Measurements from ENCODE around the gene MORF4L2.

MORF4L2 gene

DNA sequence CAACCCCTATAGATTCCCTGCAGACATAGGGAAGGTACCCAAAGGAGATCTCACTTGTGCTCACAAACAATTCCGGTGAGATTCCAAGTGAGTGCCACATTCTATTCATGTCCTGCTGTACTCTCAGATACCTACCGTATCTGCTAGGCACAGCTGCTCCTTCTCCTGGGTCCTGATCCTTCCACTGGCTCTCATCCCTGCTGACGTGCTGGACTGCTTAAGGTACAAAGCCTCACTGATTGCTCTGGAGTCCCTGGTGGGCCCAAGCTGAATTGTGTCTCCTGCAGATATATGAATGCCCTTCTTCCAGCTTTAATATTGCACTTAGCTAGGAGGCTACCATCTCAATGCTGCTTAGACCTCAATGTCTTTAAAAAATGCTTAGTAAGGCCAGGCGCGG, 55.4 kb downstream of the MORF4L2 start:
- DNase-seq = no peak

DNA sequence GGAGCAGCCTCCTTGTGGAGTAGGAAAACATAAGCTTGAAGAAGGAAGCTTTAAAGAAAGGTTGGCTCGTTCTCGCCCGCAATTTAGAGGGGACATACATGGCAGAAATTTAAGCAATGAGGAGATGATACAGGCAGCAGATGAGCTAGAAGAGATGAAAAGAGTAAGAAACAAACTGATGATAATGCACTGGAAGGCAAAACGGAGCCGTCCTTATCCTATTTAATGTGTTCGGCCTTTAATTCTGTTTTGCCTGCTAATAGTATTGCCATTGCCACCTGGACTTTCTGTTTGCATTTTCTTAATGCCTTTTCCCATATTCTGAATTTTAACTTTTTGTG, 56.4 kb downstream of the MORF4L2 start:
- no peak for DNase-seq

DNA sequence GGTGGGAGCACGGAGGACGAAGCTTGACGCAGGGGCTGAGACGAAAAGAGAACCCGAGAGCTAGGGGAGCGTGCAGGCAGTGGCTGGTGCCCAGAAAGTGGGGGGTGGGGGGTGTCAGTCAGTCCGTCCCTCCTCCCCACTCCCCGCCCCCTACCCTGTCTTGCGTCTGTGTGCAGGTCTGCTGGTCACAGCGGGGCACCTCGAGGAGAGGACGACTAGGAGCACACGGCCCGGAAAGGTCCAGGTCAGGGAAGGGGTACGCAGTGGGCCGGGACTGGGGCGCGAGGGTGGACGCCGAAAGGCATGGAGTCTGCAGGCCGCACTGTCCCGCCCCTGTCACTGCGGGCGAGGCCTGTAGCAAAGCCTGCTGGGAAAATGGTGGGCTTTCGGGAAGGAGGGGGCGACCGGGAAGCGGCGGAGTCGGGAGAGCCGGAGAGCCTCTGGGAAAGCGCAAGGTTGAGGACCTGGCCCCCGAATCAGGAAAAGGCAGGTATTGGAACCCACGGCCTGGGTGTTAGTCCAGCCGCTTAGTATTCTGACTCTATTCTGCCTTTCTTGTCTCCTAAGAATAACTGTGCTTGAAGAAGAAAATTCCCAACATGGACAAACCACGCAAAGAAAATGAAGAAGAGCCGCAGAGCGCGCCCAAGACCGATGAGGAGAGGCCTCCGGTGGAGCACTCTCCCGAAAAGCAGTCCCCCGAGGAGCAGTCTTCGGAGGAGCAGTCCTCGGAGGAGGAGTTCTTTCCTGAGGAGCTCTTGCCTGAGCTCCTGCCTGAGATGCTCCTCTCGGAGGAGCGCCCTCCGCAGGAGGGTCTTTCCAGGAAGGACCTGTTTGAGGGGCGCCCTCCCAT, 57.0 kb downstream of the MORF4L2 start:
- peak; percentile 41 for DNase-seq

DNA sequence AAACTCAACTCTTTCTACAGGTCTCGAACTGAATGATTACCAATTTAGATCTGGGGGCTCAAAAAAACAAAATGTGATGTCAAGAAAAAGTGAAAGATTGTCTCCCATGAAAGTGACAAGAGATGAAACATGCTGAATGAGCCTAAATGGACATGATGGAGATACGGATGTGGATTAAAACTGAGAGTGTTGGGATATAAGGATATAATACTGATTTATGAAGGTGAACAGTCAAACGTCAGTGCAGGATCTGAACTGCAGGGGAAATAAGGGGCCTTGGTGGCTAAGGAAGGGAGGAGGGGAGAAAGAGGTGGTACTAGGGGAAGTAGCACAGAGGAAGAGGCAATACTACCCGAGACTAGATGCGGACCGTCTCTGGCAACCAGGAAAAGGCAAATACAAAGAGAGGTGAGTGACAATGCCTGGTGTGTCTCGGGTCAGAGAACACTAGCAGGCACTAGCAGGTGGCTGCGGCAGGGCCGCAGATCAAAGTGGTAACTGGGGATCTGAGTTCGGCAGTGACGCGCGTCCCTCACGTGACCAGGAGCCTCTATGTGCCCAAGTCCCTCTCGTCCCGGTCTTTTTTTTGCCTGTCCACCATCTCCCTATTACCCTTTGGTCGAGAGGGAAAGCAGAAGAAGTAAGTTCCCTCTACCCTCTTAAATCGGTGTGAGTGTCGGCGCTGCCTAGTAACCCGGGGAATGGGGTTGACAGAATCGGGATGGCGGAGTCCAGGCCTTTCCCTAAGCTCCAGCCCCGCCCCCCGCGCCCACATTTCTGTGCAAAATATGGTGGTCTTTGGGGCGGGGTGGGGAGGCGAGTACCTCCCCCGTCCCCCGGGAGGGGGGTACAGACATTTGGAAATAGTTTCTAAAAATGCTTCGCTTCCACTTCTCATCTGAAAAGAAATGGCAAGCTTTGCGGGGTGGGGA, 57.8 kb downstream of the MORF4L2 start, which contains the start of gene TCEAL1:
TSS of gene TCEAL1 (plus strand) at position 590 of the 932 bp plus-strand sequence. CDS start 942 bp downstream, outside the sequence.
- DNase-seq = peak; percentile 13

DNA sequence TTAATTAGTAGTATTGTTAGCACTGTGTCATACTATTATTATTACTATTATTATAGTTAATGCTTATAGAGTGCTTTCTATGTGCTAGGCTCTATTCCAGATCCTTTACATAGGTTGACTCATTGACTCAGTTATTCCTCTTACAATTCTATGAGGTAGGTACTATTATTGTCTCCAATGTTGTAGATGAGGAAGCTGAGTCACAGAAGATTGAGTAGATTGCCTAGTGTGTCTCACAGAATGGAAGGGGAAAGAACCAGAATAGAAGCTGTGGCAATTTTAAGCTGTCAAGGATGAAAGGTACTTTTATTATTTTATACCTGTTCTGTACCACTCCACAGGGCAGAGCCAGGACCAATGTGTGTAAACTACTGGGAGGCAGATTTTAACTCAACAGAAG, 59.6 kb downstream of the MORF4L2 start:
- DNase-seq = no peak
